ENCODE data around the gene CNOT8.

The CNOT8 gene

GRCh38 chr5:154844809-154845208 is 13.6 kb upstream of the CNOT8 start:
- Histone ChIP-seq H3K27me3 (ENCODE audit: control insufficient read depth in 5 of 5, insufficient read depth in 4 of 5, low read length in 5 of 5) (no peaks in the 10 kb centered on the region), H3K4me1 (ENCODE audit: control insufficient read depth in 5 of 5, insufficient read depth in 5 of 5, low read length in 5 of 5) (peaks cover 0 to 25% (median 20%) of the 10 kb centered on the region in 5 donors), H3K27ac (ENCODE audit: low read depth, low read length) (no peak overlapping the region), H3K4me3 (ENCODE audit: low read depth in 1 of 5, low read length in 5 of 5) (no peak overlapping the region), H3K36me3 (ENCODE audit: control insufficient read depth in 5 of 5, insufficient read depth in 5 of 5, low read length in 5 of 5) (peaks cover 0 to 5% (median 3%) of the 10 kb centered on the region in 5 donors), H3K9ac (ENCODE audit: low read length in 5 of 5) (no peak overlapping the region), H3K9me3 (ENCODE audit: control insufficient read depth in 5 of 5, low read length in 5 of 5) (no peaks in the 10 kb centered on the region)

- Histone ChIP-seq H3K27me3 (ENCODE audit: control insufficient read depth in 5 of 5, insufficient read depth in 4 of 5, low read length in 5 of 5) (no peaks in the 10 kb centered on the region), H3K4me1 (ENCODE audit: control insufficient read depth in 5 of 5, insufficient read depth in 5 of 5, low read length in 5 of 5) (peaks cover 0 to 40% (median 34%) of the 10 kb centered on the region in 5 donors), H3K27ac (ENCODE audit: low read depth, low read length) (peak overlapping the region; percentile 68), H3K9ac (ENCODE audit: low read length in 5 of 5) (peak overlapping the region in 4 of 5 donors; percentile 28 to 75 (median 65)), H3K36me3 (ENCODE audit: control insufficient read depth in 5 of 5, insufficient read depth in 5 of 5, low read length in 5 of 5) (peaks cover 0 to 5% (median 0%) of the 10 kb centered on the region in 5 donors), H3K9me3 (ENCODE audit: control insufficient read depth in 5 of 5, low read length in 5 of 5) (no peaks in the 10 kb centered on the region), H3K4me3 (ENCODE audit: low read depth in 1 of 5, low read length in 5 of 5) (peak overlapping the region; percentile 83 to 99 (median 91))
These were observed 9.1 kb upstream of the CNOT8 start for GRCh38 chr5:154849264-154849785.

DNA sequence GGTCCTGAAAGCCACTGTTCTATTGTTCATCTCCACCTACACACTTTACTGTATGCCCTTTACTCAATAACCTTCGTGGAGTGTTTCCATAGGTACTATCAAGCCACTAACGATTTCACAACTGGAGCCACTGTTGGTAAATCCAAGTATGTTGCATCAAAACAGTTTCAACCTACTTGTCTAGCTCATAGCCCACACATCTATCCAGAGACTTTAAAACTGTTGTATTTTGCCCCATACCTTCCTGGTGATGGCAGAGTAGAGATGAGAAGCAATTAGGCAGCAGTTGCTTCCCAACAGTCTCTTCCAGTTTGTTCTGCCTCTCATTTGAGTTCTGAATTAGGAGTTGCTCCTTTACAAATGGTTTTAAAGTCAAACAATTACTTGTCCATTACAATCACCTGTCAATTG is 8.6 kb upstream of the CNOT8 start:
- peak overlapping the region; percentile 16 to 75 (median 60) for H3K9ac ChIP-seq (ENCODE audit: low read length in 5 of 5)
- H3K4me1 ChIP-seq (ENCODE audit: control insufficient read depth in 5 of 5, insufficient read depth in 5 of 5, low read length in 5 of 5), result peaks cover 0 to 38% (median 34%) of the 10 kb centered on the region in 5 donors
- peaks cover 0 to 4% (median 0%) of the 10 kb centered on the region in 5 donors for H3K36me3 ChIP-seq (ENCODE audit: control insufficient read depth in 5 of 5, insufficient read depth in 5 of 5, low read length in 5 of 5)
- no peaks in the 10 kb centered on the region for H3K27me3 ChIP-seq (ENCODE audit: control insufficient read depth in 5 of 5, insufficient read depth in 4 of 5, low read length in 5 of 5)
- H3K27ac ChIP-seq (ENCODE audit: low read depth, low read length), result peak overlapping the region; percentile 68
- peak overlapping the region; percentile 83 to 99 (median 91) for H3K4me3 ChIP-seq (ENCODE audit: low read depth in 1 of 5, low read length in 5 of 5)
- H3K9me3 ChIP-seq (ENCODE audit: control insufficient read depth in 5 of 5, low read length in 5 of 5), result no peaks in the 10 kb centered on the region

DNA sequence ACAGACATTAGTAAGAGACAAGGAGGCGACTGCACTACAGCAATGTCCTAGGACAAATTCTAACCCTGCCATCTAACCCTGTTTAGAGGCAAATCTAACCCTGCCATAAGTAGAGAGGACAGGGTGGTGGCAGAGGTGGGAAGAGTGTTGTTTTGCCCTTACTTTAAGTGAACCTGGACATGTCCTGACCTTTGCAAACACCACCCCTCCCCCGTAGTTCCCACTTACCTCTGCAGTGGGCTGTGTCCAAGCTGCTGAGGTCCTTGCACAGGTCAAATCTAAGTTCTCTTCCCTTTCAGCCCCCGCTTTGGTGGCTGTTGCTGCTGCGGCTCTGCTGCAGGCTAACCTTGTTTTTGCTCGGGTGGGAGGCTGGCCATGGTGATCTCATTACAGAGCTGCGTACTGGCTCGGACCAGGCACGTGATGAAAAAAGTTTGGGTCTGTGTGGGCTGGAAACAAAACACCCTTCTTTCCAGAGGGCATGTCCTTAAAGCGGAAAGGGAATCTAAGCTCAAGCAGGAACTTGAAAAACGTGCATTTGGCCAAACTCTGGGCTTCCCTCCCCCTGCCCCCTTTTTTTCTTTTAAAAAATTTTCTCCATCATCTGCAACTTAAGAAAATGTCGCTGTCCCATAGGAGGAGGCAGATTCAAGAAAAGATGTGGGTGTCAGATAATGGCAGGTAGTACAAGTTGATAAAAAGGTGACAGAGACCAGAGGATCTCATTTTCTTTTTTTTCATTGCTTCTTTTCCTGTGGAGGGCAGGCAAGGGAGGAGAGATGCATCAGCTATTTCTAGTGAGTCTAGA is 8.0 kb upstream of the CNOT8 start, which contains the start of gene FAXDC2:
Gene FAXDC2 (minus strand): TSS at position 349 of the 808 bp plus-strand sequence. CDS start 12,425 bp downstream, outside the sequence.
- no peaks in the 10 kb centered on the region for H3K27me3 ChIP-seq (ENCODE audit: control insufficient read depth in 5 of 5, insufficient read depth in 4 of 5, low read length in 5 of 5)
- peaks cover 0 to 36% (median 31%) of the 10 kb centered on the region in 5 donors for H3K4me1 ChIP-seq (ENCODE audit: control insufficient read depth in 5 of 5, insufficient read depth in 5 of 5, low read length in 5 of 5)
- no peaks in the 10 kb centered on the region for H3K9me3 ChIP-seq (ENCODE audit: control insufficient read depth in 5 of 5, low read length in 5 of 5)
- peak within 1 kb of the TSS; percentile 68 for H3K27ac ChIP-seq (ENCODE audit: low read depth, low read length)
- H3K36me3 ChIP-seq (ENCODE audit: control insufficient read depth in 5 of 5, insufficient read depth in 5 of 5, low read length in 5 of 5), result no peaks in the 10 kb centered on the region
- H3K9ac ChIP-seq (ENCODE audit: low read length in 5 of 5), result peak within 1 kb of the TSS; percentile 28 to 75 (median 60)
- peak within 1 kb of the TSS; percentile 83 to 99 (median 91) for H3K4me3 ChIP-seq (ENCODE audit: low read depth in 1 of 5, low read length in 5 of 5)

GRCh38 chr5:154851351-154851750 is 7.1 kb upstream of the CNOT8 start:
- no peaks in the 10 kb centered on the region for H3K9me3 ChIP-seq (ENCODE audit: control insufficient read depth in 5 of 5, low read length in 5 of 5)
- no peaks in the 10 kb centered on the region for H3K36me3 ChIP-seq (ENCODE audit: control insufficient read depth in 5 of 5, insufficient read depth in 5 of 5, low read length in 5 of 5)
- peaks cover 0 to 36% (median 31%) of the 10 kb centered on the region in 5 donors for H3K4me1 ChIP-seq (ENCODE audit: control insufficient read depth in 5 of 5, insufficient read depth in 5 of 5, low read length in 5 of 5)
- no peaks in the 10 kb centered on the region for H3K27me3 ChIP-seq (ENCODE audit: control insufficient read depth in 5 of 5, insufficient read depth in 4 of 5, low read length in 5 of 5)
- H3K9ac ChIP-seq (ENCODE audit: low read length in 5 of 5), result peak overlapping the region in 1 of 5 donors; percentile 72
- no peak overlapping the region for H3K4me3 ChIP-seq (ENCODE audit: low read depth in 1 of 5, low read length in 5 of 5)
- no peak overlapping the region for H3K27ac ChIP-seq (ENCODE audit: low read depth, low read length)

DNA sequence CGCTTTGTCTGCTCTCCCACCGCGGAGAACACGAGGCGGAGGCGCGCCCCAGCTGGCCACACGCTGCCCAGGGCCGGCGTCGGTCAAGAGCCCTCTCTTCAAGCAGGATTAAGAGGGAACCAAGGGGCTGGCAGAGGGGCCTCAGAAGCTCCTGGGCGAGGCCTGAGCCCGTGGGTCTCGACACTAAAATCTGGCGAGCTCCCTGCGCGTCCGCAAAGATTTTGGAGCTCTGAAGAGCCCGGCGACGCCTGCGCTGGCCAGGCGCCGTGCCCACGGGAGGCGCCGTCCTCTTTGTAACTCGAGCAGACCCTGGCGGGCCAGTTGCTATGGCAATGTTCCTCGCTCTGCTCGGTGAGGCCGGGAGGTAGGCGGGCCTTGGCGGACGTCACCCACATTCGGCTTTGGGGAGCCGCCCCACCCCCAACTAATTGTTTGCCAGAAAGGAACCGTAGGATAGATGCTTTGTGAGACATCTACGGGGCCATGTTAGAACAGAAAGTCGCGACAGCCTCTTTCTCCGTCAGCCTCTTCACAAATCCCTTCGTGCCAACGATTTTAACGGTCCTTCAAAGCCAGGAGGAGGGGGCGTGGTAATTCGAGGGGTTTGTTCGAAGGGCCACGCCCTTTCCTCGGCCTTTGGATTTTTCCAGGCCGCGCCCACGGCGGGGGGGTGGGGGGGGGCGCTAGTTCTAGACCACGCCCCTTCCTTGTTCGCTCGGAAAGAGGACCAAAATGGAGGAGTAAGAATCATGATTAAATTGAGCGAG is 714 bp upstream of the CNOT8 start:
- Histone ChIP-seq H3K9ac (ENCODE audit: low read length in 5 of 5) (peak overlapping the region; percentile 81 to 93 (median 89)), H3K27ac (ENCODE audit: low read depth, low read length) (peak overlapping the region; percentile 96), H3K4me3 (ENCODE audit: low read depth in 1 of 5, low read length in 5 of 5) (peak overlapping the region; percentile 66 to 95 (median 87)), H3K4me1 (ENCODE audit: control insufficient read depth in 5 of 5, insufficient read depth in 5 of 5, low read length in 5 of 5) (peaks cover 11 to 45% (median 43%) of the 10 kb centered on the region in 5 donors), H3K9me3 (ENCODE audit: control insufficient read depth in 5 of 5, low read length in 5 of 5) (no peaks in the 10 kb centered on the region), H3K27me3 (ENCODE audit: control insufficient read depth in 5 of 5, insufficient read depth in 4 of 5, low read length in 5 of 5) (no peaks in the 10 kb centered on the region), H3K36me3 (ENCODE audit: control insufficient read depth in 5 of 5, insufficient read depth in 5 of 5, low read length in 5 of 5) (no peaks in the 10 kb centered on the region)

GRCh38 chr5:154858972-154859871 is 795 bp downstream of the CNOT8 start:
- Histone ChIP-seq H3K36me3 (ENCODE audit: control insufficient read depth in 5 of 5, insufficient read depth in 5 of 5, low read length in 5 of 5) (peaks cover 0 to 8% (median 6%) of the 10 kb centered on the region in 5 donors), H3K4me1 (ENCODE audit: control insufficient read depth in 5 of 5, insufficient read depth in 5 of 5, low read length in 5 of 5) (peaks cover 12 to 52% (median 46%) of the 10 kb centered on the region in 5 donors), H3K4me3 (ENCODE audit: low read depth in 1 of 5, low read length in 5 of 5) (peak overlapping the region; percentile 66 to 95 (median 91)), H3K9ac (ENCODE audit: low read length in 5 of 5) (peak overlapping the region; percentile 32 to 93 (median 89)), H3K9me3 (ENCODE audit: control insufficient read depth in 5 of 5, low read length in 5 of 5) (no peaks in the 10 kb centered on the region), H3K27ac (ENCODE audit: low read depth, low read length) (peak overlapping the region; percentile 96), H3K27me3 (ENCODE audit: control insufficient read depth in 5 of 5, insufficient read depth in 4 of 5, low read length in 5 of 5) (no peaks in the 10 kb centered on the region)

GRCh38 chr5:154860123-154860522 is 1.7 kb downstream of the CNOT8 start:
- peak overlapping the region; percentile 96 for H3K27ac ChIP-seq (ENCODE audit: low read depth, low read length)
- H3K9ac ChIP-seq (ENCODE audit: low read length in 5 of 5), result peak overlapping the region; percentile 77 to 93 (median 89)
- peak overlapping the region; percentile 66 to 95 (median 91) for H3K4me3 ChIP-seq (ENCODE audit: low read depth in 1 of 5, low read length in 5 of 5)

GRCh38 chr5:154860765-154861164 is 2.3 kb downstream of the CNOT8 start:
- Histone ChIP-seq H3K36me3 (ENCODE audit: control insufficient read depth in 5 of 5, insufficient read depth in 5 of 5, low read length in 5 of 5) (peaks cover 4 to 20% (median 14%) of the 10 kb centered on the region in 5 donors), H3K27ac (ENCODE audit: low read depth, low read length) (peak overlapping the region; percentile 96), H3K4me1 (ENCODE audit: control insufficient read depth in 5 of 5, insufficient read depth in 5 of 5, low read length in 5 of 5) (peaks cover 12 to 52% (median 46%) of the 10 kb centered on the region in 5 donors), H3K9ac (ENCODE audit: low read length in 5 of 5) (peak overlapping the region; percentile 20 to 92 (median 77)), H3K27me3 (ENCODE audit: control insufficient read depth in 5 of 5, insufficient read depth in 4 of 5, low read length in 5 of 5) (no peaks in the 10 kb centered on the region), H3K9me3 (ENCODE audit: control insufficient read depth in 5 of 5, low read length in 5 of 5) (no peaks in the 10 kb centered on the region), H3K4me3 (ENCODE audit: low read depth in 1 of 5, low read length in 5 of 5) (peak overlapping the region; percentile 66 to 95 (median 91))

More at GRCh38 chr5:154860123-154860522, 1.7 kb downstream of the CNOT8 start:
- no peaks in the 10 kb centered on the region for H3K27me3 ChIP-seq (ENCODE audit: control insufficient read depth in 5 of 5, insufficient read depth in 4 of 5, low read length in 5 of 5)
- H3K36me3 ChIP-seq (ENCODE audit: control insufficient read depth in 5 of 5, insufficient read depth in 5 of 5, low read length in 5 of 5), result peaks cover 0 to 13% (median 7%) of the 10 kb centered on the region in 5 donors
- H3K9me3 ChIP-seq (ENCODE audit: control insufficient read depth in 5 of 5, low read length in 5 of 5), result no peaks in the 10 kb centered on the region
- H3K4me1 ChIP-seq (ENCODE audit: control insufficient read depth in 5 of 5, insufficient read depth in 5 of 5, low read length in 5 of 5), result peaks cover 12 to 52% (median 46%) of the 10 kb centered on the region in 5 donors
